Kidney tubule cell (primary cell): ENCODE results near the gene KLHL29.

ENCODE experiments used
- DNase-seq: peaks from one replicate; pipeline ENCODE4 v3.0.0-alpha.2; 2018; ENCODE audit warnings: low spot score

KLHL29 gene

GRCh38 chr2:23449413-23449812 is 64.4 kb downstream of the KLHL29 start:
- DNase-seq: no peak

- no peak for DNase-seq
Observed at GRCh38 chr2:23449831-23450331, 64.9 kb downstream of the KLHL29 start.

- DNase-seq: peak; percentile 15
Observed at GRCh38 chr2:23452372-23452771, 67.4 kb downstream of the KLHL29 start.

- DNase-seq: peak; percentile 22
Observed at GRCh38 chr2:23452853-23453420, 68.0 kb downstream of the KLHL29 start.

- DNase-seq: no peak
Observed at GRCh38 chr2:23453432-23453831, 68.5 kb downstream of the KLHL29 start.

- DNase-seq: no peak
Observed at GRCh38 chr2:23453836-23454460, 69.0 kb downstream of the KLHL29 start.

GRCh38 chr2:23454501-23455120 is 69.6 kb downstream of the KLHL29 start:
- DNase-seq: no peak

- no peak for DNase-seq
Observed at GRCh38 chr2:23456396-23456795, 71.4 kb downstream of the KLHL29 start.

GRCh38 chr2:23456881-23457760 is 72.1 kb downstream of the KLHL29 start:
- DNase-seq: peak; percentile 19

GRCh38 chr2:23457990-23458682 is 73.2 kb downstream of the KLHL29 start:
- no peak for DNase-seq

- DNase-seq: no peak
Observed at GRCh38 chr2:23459032-23459431, 74.1 kb downstream of the KLHL29 start.

- peak; percentile 30 for DNase-seq
Observed at GRCh38 chr2:23460228-23460627, 75.2 kb downstream of the KLHL29 start.

GRCh38 chr2:23460993-23461392 is 76.0 kb downstream of the KLHL29 start:
- no peak for DNase-seq

- DNase-seq: no peak
Observed at GRCh38 chr2:23464156-23464555, 79.2 kb downstream of the KLHL29 start.

- DNase-seq: no peak
Observed at GRCh38 chr2:23464905-23465537, 80.0 kb downstream of the KLHL29 start.

- DNase-seq: no peak
Observed at GRCh38 chr2:23465936-23466335, 81.0 kb downstream of the KLHL29 start.

GRCh38 chr2:23467618-23468017 is 82.6 kb downstream of the KLHL29 start:
- no peak for DNase-seq

- DNase-seq: no peak
Observed at GRCh38 chr2:23468474-23469141, 83.6 kb downstream of the KLHL29 start.

GRCh38 chr2:23469142-23469540 is 84.2 kb downstream of the KLHL29 start:
- no peak for DNase-seq

GRCh38 chr2:23475036-23475435 is 90.1 kb downstream of the KLHL29 start:
- DNase-seq: no peak

GRCh38 chr2:23475473-23475872 is 90.5 kb downstream of the KLHL29 start:
- no peak for DNase-seq
